SHP77 (cell line): ENCODE results near the gene TSPAN15.

Source experiments
- DNase-seq, 2 experiments: peaks; one replicate each; lab custom pipeline; 2025; lab: John Stamatoyannopoulos, UW

TSPAN15 gene

GRCh38 chr10:69553328-69553727 lies 102.1 kb downstream of the TSPAN15 start:
- DNase-seq, result no peak

GRCh38 chr10:69554611-69555010 lies 103.3 kb downstream of the TSPAN15 start:
- DNase-seq, result no peak
